HG03432 (cell line): ENCODE data around the gene ERAP2.

ENCODE experiments used
- ATAC-seq: cut with Tn5 transposase; IDR thresholded peaks from one replicate; pipeline ENCODE4 v1.9.1; 2021; ENCODE audit warnings: mild to moderate bottlenecking, moderate library complexity; ENCODE audit not compliant: unreplicated experiment

Gene ERAP2

GRCh38 chr5:96859375-96859774 is 16.9 kb upstream of the ERAP2 start:
- no peak for ATAC-seq

- ATAC-seq: peak; percentile 77
Observed at GRCh38 chr5:96861076-96861475, 15.2 kb upstream of the ERAP2 start.

GRCh38 chr5:96863114-96863513 is 13.2 kb upstream of the ERAP2 start:
- no peak for ATAC-seq

GRCh38 chr5:96863949-96864584 is 12.2 kb upstream of the ERAP2 start:
- no peak for ATAC-seq

GRCh38 chr5:96864922-96865530 is 11.3 kb upstream of the ERAP2 start:
- ATAC-seq: no peak

GRCh38 chr5:96868603-96869371 is 7.5 kb upstream of the ERAP2 start:
- ATAC-seq: peak; percentile 79

- no peak for ATAC-seq
Observed at GRCh38 chr5:96869372-96869641, 7.0 kb upstream of the ERAP2 start.

- ATAC-seq: peak; percentile 82
Observed at GRCh38 chr5:96870094-96871026, 5.9 kb upstream of the ERAP2 start.

GRCh38 chr5:96871027-96871399 is 5.3 kb upstream of the ERAP2 start:
- no peak for ATAC-seq

- ATAC-seq: no peak
Observed at GRCh38 chr5:96871686-96872085, 4.6 kb upstream of the ERAP2 start.

- no peak for ATAC-seq
Observed at GRCh38 chr5:96873449-96873848, 2.9 kb upstream of the ERAP2 start.

GRCh38 chr5:96874631-96875030 is 1.7 kb upstream of the ERAP2 start:
- no peak for ATAC-seq

- ATAC-seq: peak; percentile 7
Observed at GRCh38 chr5:96875791-96876291, 459 bp upstream of the ERAP2 start.

GRCh38 chr5:96876977-96877469 is 723 bp downstream of the ERAP2 start:
- ATAC-seq: peak; percentile 10

- no peak for ATAC-seq
Observed at GRCh38 chr5:96879665-96880064, 3.4 kb downstream of the ERAP2 start.

GRCh38 chr5:96880444-96881164 is 4.3 kb downstream of the ERAP2 start:
- ATAC-seq: no peak

GRCh38 chr5:96881511-96882115 is 5.3 kb downstream of the ERAP2 start:
- no peak for ATAC-seq

- ATAC-seq: no peak
Observed at GRCh38 chr5:96883871-96884270, 7.6 kb downstream of the ERAP2 start.

GRCh38 chr5:96884995-96885394 is 8.7 kb downstream of the ERAP2 start:
- no peak for ATAC-seq
